IMR-90 (cell line): ENCODE results near the gene MALT1. TPM values are rescaled to one million over a fixed set of nuclear protein-coding genes. Genes with fewer than 3 reads are reported as not detected.

ENCODE experiments used
- ATAC-seq: fragments of 200-7000 bp; cut with Tn5 transposase; 2 replicates; pipeline ENCODE4 v1.9.1; 2020; ENCODE audit warnings: low read depth, mild to moderate bottlenecking, moderate library complexity
- BruUV-seq: library from RNA; stranded (reverse); fragments of 400-500 nt; replicated peaks from 2 replicates; lab custom pipeline; 2021; lab: Mats Ljungman, UMichigan
- CTCF ChIA-PET: fragments of 300-600 bp; formaldehyde crosslinking; extraction: SDS; loops from one replicate; lab custom pipeline; 2021; ENCODE audit warnings: antibody characterized with exemption; lab: Yijun Ruan, JAX
- POLR2A ChIA-PET: fragments of 300-600 bp; sonication (Branson Sonifier 250); formaldehyde crosslinking; loops from one replicate; lab custom pipeline; 2022; ENCODE audit warnings: antibody characterized with exemption; ENCODE audit not compliant: unreplicated experiment; lab: Charles Lee
- DNase-seq: peaks from one replicate; pipeline ENCODE4 v3.0.0; 2013
- H2AFZ ChIP-seq: replicated peaks from 2 replicates; pipeline ENCODE3; 2013; ENCODE audit warnings: low read length, mild to moderate bottlenecking; ENCODE audit not compliant: poor library complexity
- H2AK5ac ChIP-seq: 2 replicates; pipeline ENCODE4 v1.6.1; 2013; ENCODE audit warnings: low read depth, low read length, inconsistent platforms
- H2AK9ac ChIP-seq: replicated peaks from 2 replicates; pipeline ENCODE3; 2013; ENCODE audit warnings: mild to moderate bottlenecking, low read depth, low read length, moderate library complexity; ENCODE audit not compliant: poor library complexity
- H2BK120ac ChIP-seq: 2 replicates; pipeline ENCODE4 v1.6.1; 2013; ENCODE audit warnings: low read depth, low read length, inconsistent platforms
- H2BK15ac ChIP-seq: 3 replicates; pipeline ENCODE4 v1.6.1; 2013; ENCODE audit warnings: low read depth, low read length, inconsistent platforms
- H2BK20ac ChIP-seq: 2 replicates; pipeline ENCODE4 v1.6.1; 2013; ENCODE audit warnings: low read depth, mild to moderate bottlenecking, inconsistent platforms, low read length, moderate library complexity
- H2BK5ac ChIP-seq: 2 replicates; pipeline ENCODE4 v1.6.1; 2013; ENCODE audit warnings: mild to moderate bottlenecking, low read depth, low read length, inconsistent platforms; ENCODE audit not compliant: poor library complexity, severe bottlenecking
- H3K14ac ChIP-seq: replicated peaks from 2 replicates; pipeline ENCODE4 v1.6.1; 2013; ENCODE audit warnings: low read depth, low read length, inconsistent platforms
- H3K18ac ChIP-seq: 2 replicates; pipeline ENCODE4 v1.6.1; 2013; ENCODE audit warnings: low read depth, low read length, control low read depth
- H3K23ac ChIP-seq: 2 replicates; pipeline ENCODE4 v1.6.1; 2013; ENCODE audit warnings: low read depth, low read length, inconsistent platforms
- H3K27ac ChIP-seq: 2 replicates; pipeline ENCODE4 v1.5.1; 2013; ENCODE audit warnings: mild to moderate bottlenecking, control low read depth, low read length; ENCODE audit not compliant: insufficient read depth
- H3K27me3 ChIP-seq: 2 replicates; pipeline ENCODE4 v1.6.1; 2013; ENCODE audit warnings: low read length; ENCODE audit not compliant: control insufficient read depth, insufficient read depth
- H3K36me3 ChIP-seq: 2 replicates; pipeline ENCODE4 v1.6.1; 2013; ENCODE audit warnings: low read length, mixed read lengths; ENCODE audit not compliant: control insufficient read depth, insufficient read depth
- H3K4ac ChIP-seq: 2 replicates; pipeline ENCODE4 v1.6.1; 2013; ENCODE audit warnings: low read depth, low read length, inconsistent platforms
- H3K4me1 ChIP-seq: 2 replicates; pipeline ENCODE4 v1.6.1; 2013; ENCODE audit warnings: low read length, mixed read lengths; ENCODE audit not compliant: control insufficient read depth, insufficient read depth
- H3K4me2 ChIP-seq: 2 replicates; pipeline ENCODE4 v1.6.1; 2013; ENCODE audit warnings: low read depth, mild to moderate bottlenecking, control low read depth, low read length, moderate library complexity
- H3K4me3 ChIP-seq: 2 replicates; pipeline ENCODE4 v1.5.1; 2013; ENCODE audit warnings: low read depth, mild to moderate bottlenecking, control low read depth, low read length, moderate library complexity; ENCODE audit not compliant: insufficient read depth
- H3K56ac ChIP-seq: 2 replicates; pipeline ENCODE4 v1.6.1; 2013; ENCODE audit warnings: low read length, inconsistent platforms; ENCODE audit not compliant: insufficient read depth; ENCODE audit errors: extremely low read depth
- H3K79me1 ChIP-seq, 2 experiments: 2 replicates each; pipeline ENCODE4 v1.6.1; 2013; ENCODE audit warnings: low read length in 2 of 2, inconsistent platforms in 1 of 2, low read depth in 1 of 2
- H3K9ac ChIP-seq: 2 replicates; pipeline ENCODE4 v1.6.1; 2013; ENCODE audit warnings: low read depth, low read length, control low read depth
- H3K9me1 ChIP-seq: 2 replicates; pipeline ENCODE4 v1.6.1; 2013; ENCODE audit warnings: low read length, inconsistent platforms; ENCODE audit not compliant: insufficient read depth
- H3K9me3 ChIP-seq: 2 replicates; pipeline ENCODE4 v1.6.1; 2013; ENCODE audit warnings: low read length; ENCODE audit not compliant: control insufficient read depth, insufficient read depth
- H4K20me1 ChIP-seq: 2 replicates; pipeline ENCODE4 v1.6.1; 2013; ENCODE audit warnings: low read length, inconsistent platforms; ENCODE audit not compliant: insufficient read depth
- H4K5ac ChIP-seq: 2 replicates; pipeline ENCODE4 v1.6.1; 2013; ENCODE audit warnings: mild to moderate bottlenecking, low read depth, low read length, control low read depth
- H4K8ac ChIP-seq, 2 experiments: 2 replicates each; pipeline ENCODE4 v1.6.1; 2013; ENCODE audit warnings: low read depth in 2 of 2, low read length in 2 of 2, control low read depth in 1 of 2, inconsistent platforms in 1 of 2
- H4K91ac ChIP-seq: 2 replicates; pipeline ENCODE4 v1.6.1; 2013; ENCODE audit warnings: low read depth, low read length, inconsistent platforms; ENCODE audit not compliant: insufficient read depth
- CEBPB ChIP-seq: IDR thresholded peaks from 2 replicates; pipeline ENCODE4 v1.6.1; 2012; ENCODE audit warnings: low read depth, low read length, improper control_type of control experiment
- SMC3 ChIP-seq: fragments of 150-350 bp; IDR thresholded peaks from 2 replicates; pipeline ENCODE4 v1.6.1; 2016; ENCODE audit warnings: low read depth, mild to moderate bottlenecking, antibody characterized with exemption, low read length, moderate library complexity
- WGBS, 2 experiments: methylation state at CpG; one replicate each; pipeline versions ENCODE4 v1.1.5 to v1.1.7; 2013; ENCODE audit warnings: missing lambda C conversion rate in 2 of 2; ENCODE audit not compliant: insufficient read length in 1 of 2; ENCODE audit errors: extremely low coverage in 2 of 2; 5-methylcytosine and 5-hydroxymethylcytosine counted together
- dilution Hi-C: fragments of 300-500 bp; cut with HindIII; formaldehyde crosslinking; loops from one replicate; pipeline ENCODE4 v1.14.3; 2018; ENCODE audit warnings: low sequenced_read_pairs; ENCODE audit not compliant: unreplicated experiment
- in situ Hi-C: fragments of 300-500 bp; cut with MboI; formaldehyde crosslinking; loops from 3 replicates; pipeline ENCODE4 v1.14.3; 2019; ENCODE audit warnings: low sequenced_read_pairs, inconsistent platforms, mixed read lengths
- intact Hi-C: fragments of 100-400 bp; cut with micrococcal nuclease; formaldehyde crosslinking; loops from 2 replicates; pipeline ENCODE4 v1.10.0; 2022
- polyA plus RNA-seq, 3 experiments: library from polyadenylated mRNA; depleted of rRNA; stranded (reverse); fragments of >200 nt; gene quantifications; 2 replicates each; pipeline ENCODE4 v1.2.3, GENCODE V29; 2012; ENCODE audit warnings: low replicate concordance in 1 of 3
- total RNA-seq: library from RNA; depleted of rRNA; stranded (reverse); fragments of >200 nt; gene quantifications from 2 replicates; pipeline ENCODE4 v1.2.3, GENCODE V29; 2012

Gene MALT1
- total and polyA plus RNA-seq, 2 of the 4 experiments (the other 2 are of a cell fraction), result 8.3 to 25.3 TPM

GRCh38 chr18:58723810-58724602 lies 52.7 kb downstream of the MALT1 start:
- no peak overlapping the region for H3K4ac ChIP-seq

More at GRCh38 chr18:58723810-58724602, 52.7 kb downstream of the MALT1 start:
- DNase-seq (peak; percentile 12), ATAC-seq (no peak)
- no peak overlapping the region for H3K27ac ChIP-seq
- H3K4me2 ChIP-seq, result no peak overlapping the region
- H3K4me3 ChIP-seq, result no peak overlapping the region
- no peaks in the 10 kb centered on the region for H3K4me1 ChIP-seq
- no peak overlapping the region for H3K56ac ChIP-seq
- TF ChIP-seq SMC3, result no peak
- TF ChIP-seq CEBPB, result peak; percentile 90
- no peaks in the 10 kb centered on the region for H3K9me3 ChIP-seq
- no peak overlapping the region for H3K18ac ChIP-seq
- peak overlapping the region; percentile 39 for H2BK5ac ChIP-seq
- 0 out of 2 replicates have a peak, but pooled peaks cover 3% of the 10 kb centered on the region for H4K20me1 ChIP-seq
- BruUV-seq, result no TSS peak
- in situ Hi-C loops, result no loop called here
- no peak overlapping the region for H2AFZ ChIP-seq
- intact Hi-C loops, result no loop called here
- no peaks in the 10 kb centered on the region for H3K27me3 ChIP-seq
- H4K91ac ChIP-seq, result no peak overlapping the region
- H3K36me3 ChIP-seq, result peaks cover 4% of the 10 kb centered on the region; the same call in 1 of the 2 replicates
- H2BK15ac ChIP-seq, result no peak overlapping the region
- H2BK120ac ChIP-seq, result no peak overlapping the region
- H3K79me1 ChIP-seq, result peaks cover 2 to 8% of the 10 kb centered on the region in 2 experiments; a peak in 2 of 4 replicates
- WGBS, 2 experiments, result no CpG with 5 or more reads among the region's 3 CpGs
- peaks cover 6% of the 10 kb centered on the region for H3K9me1 ChIP-seq
- ChIA-PET CTCF (no interaction called here), POLR2A (no interaction called here)
- no peak overlapping the region for H2AK5ac ChIP-seq
- H2BK20ac ChIP-seq, result no peak overlapping the region
- no peak overlapping the region for H4K8ac ChIP-seq
- no peak overlapping the region for H2AK9ac ChIP-seq
- H4K5ac ChIP-seq, result no peak overlapping the region
- no peak overlapping the region for H3K23ac ChIP-seq
- no peak overlapping the region for H3K9ac ChIP-seq
- H3K14ac ChIP-seq, result no peak overlapping the region
- dilution Hi-C loops, result no loop called here
